Fibroblast of lung (primary cell): Measurements from ENCODE around the gene CHRM5. TPM values are rescaled to one million over a fixed set of nuclear protein-coding genes. Genes with fewer than 3 reads are reported as not detected.

ENCODE experiments used
- DNase-seq, 2 donors: peaks; one replicate each; pipeline versions ENCODE4 v3.0.0 to v3.0.0-alpha.2; 2010; ENCODE audit warnings: low read depth in 2 of 2
- H2AFZ ChIP-seq: 2 replicates; pipeline ENCODE4 v1.5.1; 2012; ENCODE audit warnings: low read length, control low read depth, inconsistent platforms
- H3K27ac ChIP-seq: 2 replicates; pipeline ENCODE4 v1.5.1; 2011; ENCODE audit warnings: low read length, control low read depth; ENCODE audit not compliant: insufficient read depth
- H3K27me3 ChIP-seq: 2 replicates; pipeline ENCODE4 v1.5.1; 2011; ENCODE audit warnings: mild to moderate bottlenecking, low read length; ENCODE audit not compliant: control insufficient read depth, insufficient read depth
- H3K36me3 ChIP-seq: 2 replicates; pipeline ENCODE4 v1.5.1; 2011; ENCODE audit warnings: low read length; ENCODE audit not compliant: control insufficient read depth, insufficient read depth
- H3K4me1 ChIP-seq: 2 replicates; pipeline ENCODE4 v1.5.1; 2011; ENCODE audit warnings: low read length; ENCODE audit not compliant: control insufficient read depth, insufficient read depth; ENCODE audit errors: extremely low read depth
- H3K4me2 ChIP-seq: 2 replicates; pipeline ENCODE4 v1.5.1; 2011; ENCODE audit warnings: low read length, control low read depth; ENCODE audit not compliant: insufficient read depth; ENCODE audit errors: extremely low read depth
- H3K4me3 ChIP-seq, 4 experiments: fragments of 200-600 bp in 1 of 4; sonication (generic) in 1 of 4; replicated peaks in 1 of 4; 2 replicates each; pipeline ENCODE4 v1.5.1; 2011 to 2016; ENCODE audit warnings: low read length in 4 of 4, low read depth in 3 of 4, mild to moderate bottlenecking in 3 of 4, control low read depth in 2 of 4, inconsistent platforms in 1 of 4, mixed read lengths in 1 of 4; ENCODE audit not compliant: insufficient read depth in 1 of 4; ENCODE audit errors: control extremely low read depth in 1 of 4
- H3K79me2 ChIP-seq: 2 replicates; pipeline ENCODE4 v1.5.1; 2012; ENCODE audit warnings: mild to moderate bottlenecking, low read length, inconsistent platforms; ENCODE audit not compliant: control insufficient read depth, insufficient read depth
- H3K9ac ChIP-seq: 2 replicates; pipeline ENCODE4 v1.5.1; 2011; ENCODE audit warnings: mild to moderate bottlenecking, low read length, control low read depth; ENCODE audit not compliant: insufficient read depth
- H3K9me3 ChIP-seq: 2 replicates; pipeline ENCODE4 v1.5.1; 2012; ENCODE audit warnings: low read depth, low read length; ENCODE audit not compliant: control insufficient read depth, insufficient read depth
- H4K20me1 ChIP-seq: 2 replicates; pipeline ENCODE4 v1.5.1; 2011; ENCODE audit warnings: low read length; ENCODE audit not compliant: control insufficient read depth, insufficient read depth; ENCODE audit errors: extremely low read depth
- EZH2 ChIP-seq: IDR thresholded peaks from 2 replicates; pipeline ENCODE4 v1.5.1; 2012; ENCODE audit warnings: low read length, control low read depth, mild to moderate bottlenecking; ENCODE audit errors: missing control alignments
- polyA plus RNA-seq, 2 donors: library from polyadenylated mRNA; depleted of rRNA in 1 of 2; stranded (reverse) in 1 of 2; unstranded in 1 of 2; fragments of >200 nt; gene quantifications; 2 replicates each; pipeline ENCODE4 v1.2.1, GENCODE V29; 2011 to 2012; ENCODE audit warnings: missing spikeins in 1 of 2
- total RNA-seq: library from RNA; depleted of rRNA; stranded (reverse); fragments of >200 nt; gene quantifications from 2 replicates; pipeline ENCODE4 v1.2.1, GENCODE V29; 2014
- TF ChIP-seq, protein P1 (sequence below), 2 donors: IDR thresholded peaks in 1 of 2; conservative IDR thresholded peaks in 1 of 2; 1 replicate in 1 of 2; 2 replicates in 1 of 2; pipeline ENCODE4 v1.5.1; 2011 to 2012; ENCODE audit warnings: low read length in 2 of 2, control low read depth in 1 of 2, inconsistent platforms in 1 of 2, low read depth in 1 of 2, mild to moderate bottlenecking in 1 of 2

The CHRM5 gene
- total and polyA plus RNA-seq, 2 donors (not counting 1 experiment from before 2014, with no cell fraction given): 0.03 TPM; not detected in 1

DNA sequence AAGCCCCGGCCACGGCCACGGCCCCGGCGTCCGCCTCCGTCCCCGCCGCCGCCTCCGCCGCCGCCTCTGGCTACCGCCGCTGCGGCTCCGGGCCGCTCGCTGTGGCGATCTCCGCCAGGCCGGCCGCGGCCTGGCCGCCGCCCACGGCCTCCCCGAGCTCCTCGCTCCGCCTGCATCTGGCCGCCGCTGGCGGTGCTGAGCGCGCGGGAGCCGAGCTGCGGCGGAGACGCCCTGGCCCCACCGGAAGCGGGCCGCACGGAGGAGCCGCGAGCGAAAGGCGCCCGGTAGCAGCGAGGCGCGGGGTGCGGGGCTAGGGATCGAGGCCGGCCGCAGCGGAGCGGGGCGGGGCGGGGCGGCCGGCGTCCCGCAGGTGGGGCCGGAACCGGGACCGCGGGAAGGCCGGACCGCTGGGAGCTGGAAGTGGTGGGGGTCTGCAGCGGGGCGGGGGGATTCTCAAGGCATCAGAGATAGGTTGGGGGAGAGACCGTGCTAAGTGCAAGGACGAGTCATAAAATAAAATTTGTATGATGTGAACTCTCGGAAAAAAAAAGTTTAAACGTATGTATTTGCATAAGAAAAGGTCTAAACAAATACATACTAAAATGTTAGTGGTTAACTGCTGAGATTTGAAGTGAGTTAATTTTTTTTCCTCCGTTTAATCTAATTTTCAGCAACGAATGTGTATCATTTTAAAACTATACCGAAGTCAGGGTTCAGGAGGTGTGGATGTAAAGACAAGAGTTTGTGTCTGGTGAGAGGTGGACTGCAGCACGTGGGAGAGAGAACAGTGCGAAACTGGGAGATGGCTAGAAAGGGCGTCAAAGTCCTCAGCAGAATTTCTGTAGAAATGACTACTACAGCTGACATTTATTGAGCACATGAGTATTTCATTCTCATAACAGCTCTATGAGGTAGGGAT is 70.8 kb downstream of the CHRM5 start, which contains the start of gene AVEN:
Gene AVEN (minus strand): TSS at position 334 of the 919 bp plus-strand sequence. CDS start 158 bp downstream, at position 176.
- no peaks in the 10 kb centered on the region for H3K27me3 ChIP-seq
- TF ChIP-seq EZH2: no peak
- TF ChIP-seq, protein P1, sequence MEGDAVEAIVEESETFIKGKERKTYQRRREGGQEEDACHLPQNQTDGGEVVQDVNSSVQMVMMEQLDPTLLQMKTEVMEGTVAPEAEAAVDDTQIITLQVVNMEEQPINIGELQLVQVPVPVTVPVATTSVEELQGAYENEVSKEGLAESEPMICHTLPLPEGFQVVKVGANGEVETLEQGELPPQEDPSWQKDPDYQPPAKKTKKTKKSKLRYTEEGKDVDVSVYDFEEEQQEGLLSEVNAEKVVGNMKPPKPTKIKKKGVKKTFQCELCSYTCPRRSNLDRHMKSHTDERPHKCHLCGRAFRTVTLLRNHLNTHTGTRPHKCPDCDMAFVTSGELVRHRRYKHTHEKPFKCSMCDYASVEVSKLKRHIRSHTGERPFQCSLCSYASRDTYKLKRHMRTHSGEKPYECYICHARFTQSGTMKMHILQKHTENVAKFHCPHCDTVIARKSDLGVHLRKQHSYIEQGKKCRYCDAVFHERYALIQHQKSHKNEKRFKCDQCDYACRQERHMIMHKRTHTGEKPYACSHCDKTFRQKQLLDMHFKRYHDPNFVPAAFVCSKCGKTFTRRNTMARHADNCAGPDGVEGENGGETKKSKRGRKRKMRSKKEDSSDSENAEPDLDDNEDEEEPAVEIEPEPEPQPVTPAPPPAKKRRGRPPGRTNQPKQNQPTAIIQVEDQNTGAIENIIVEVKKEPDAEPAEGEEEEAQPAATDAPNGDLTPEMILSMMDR (conservative IDR thresholded peaks at IDR 0.05 in 1 of 2, IDR thresholded peaks at IDR 0.05 in 1 of 2; ENCODE audit: low read depth in 1 of 2, low read length in 2 of 2): no peak
- peaks cover 5% of the 10 kb centered on the region for H3K4me1 ChIP-seq
- H3K4me2 ChIP-seq: peak within 1 kb of the TSS; percentile 97
- H3K36me3 ChIP-seq: no peaks in the 10 kb centered on the region
- H3K4me3 ChIP-seq: peak within 1 kb of the TSS; percentile 80 to 97 (median 91)
- peak within 1 kb of the TSS; percentile 85 for H3K9ac ChIP-seq
- no peaks in the 10 kb centered on the region for H3K79me2 ChIP-seq
- H3K9me3 ChIP-seq: no peaks in the 10 kb centered on the region
- H3K27ac ChIP-seq: peak within 1 kb of the TSS; percentile 84
- DNase-seq: peak; percentile 44 to 62
- H2AFZ ChIP-seq: peak within 1 kb of the TSS; percentile 93
- H4K20me1 ChIP-seq: no peaks in the 10 kb centered on the region

DNA sequence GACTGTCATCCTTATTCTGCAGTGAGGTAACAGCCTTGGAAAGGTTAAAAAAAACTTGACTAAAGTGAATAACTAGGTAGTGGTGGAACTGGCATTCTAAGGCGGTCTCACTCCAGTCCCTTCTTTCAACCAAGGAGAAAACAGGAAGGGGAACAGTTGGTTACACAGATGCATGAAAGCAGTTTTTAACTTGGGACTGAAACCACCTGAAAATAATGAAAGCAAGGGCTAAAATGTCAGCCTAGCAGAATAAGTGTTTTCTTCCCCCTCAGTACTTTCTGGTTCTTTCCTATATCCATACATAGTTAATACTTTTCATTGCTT is 71.5 kb downstream of the CHRM5 start:
- peak overlapping the region; percentile 39 for H2AFZ ChIP-seq

DNA sequence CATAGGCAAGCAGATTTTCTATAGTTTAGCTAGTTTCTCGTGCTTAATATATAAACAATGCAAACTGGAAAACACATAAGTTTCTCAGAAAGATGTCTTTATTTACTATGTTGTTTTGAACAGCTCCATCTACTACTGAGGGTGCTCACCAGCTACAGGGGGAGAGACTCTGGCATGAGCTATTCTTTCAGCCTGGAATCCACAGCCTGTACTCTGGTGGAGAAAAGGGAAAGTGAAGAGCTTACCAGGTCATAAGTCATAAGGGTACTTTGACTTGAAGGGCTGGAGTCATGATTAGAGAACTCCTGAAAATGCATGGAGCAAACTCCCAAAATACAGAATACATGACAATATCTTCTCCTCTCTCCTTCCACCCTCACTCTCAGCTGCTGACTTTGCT is 75.1 kb downstream of the CHRM5 start:
- H3K4me2 ChIP-seq: no peak overlapping the region
- H2AFZ ChIP-seq: no peak overlapping the region
- no peaks in the 10 kb centered on the region for H4K20me1 ChIP-seq
- no peak for DNase-seq
- H3K9me3 ChIP-seq: no peaks in the 10 kb centered on the region
- H3K4me3 ChIP-seq: no peak overlapping the region
- no peak for TF ChIP-seq EZH2
- TF ChIP-seq, protein P1 (conservative IDR thresholded peaks at IDR 0.05 in 1 of 2, IDR thresholded peaks at IDR 0.05 in 1 of 2; ENCODE audit: low read depth in 1 of 2, low read length in 2 of 2): no peak
- H3K27me3 ChIP-seq: no peaks in the 10 kb centered on the region
- H3K4me1 ChIP-seq: peaks cover 5% of the 10 kb centered on the region
- H3K79me2 ChIP-seq: no peaks in the 10 kb centered on the region
- no peak overlapping the region for H3K27ac ChIP-seq
- no peak overlapping the region for H3K9ac ChIP-seq
- no peaks in the 10 kb centered on the region for H3K36me3 ChIP-seq

More for the DNA sequence above, 71.5 kb downstream of the CHRM5 start:
- peak overlapping the region; percentile 97 for H3K4me2 ChIP-seq
- no peak for DNase-seq
- no peaks in the 10 kb centered on the region for H3K27me3 ChIP-seq
- no peak for TF ChIP-seq EZH2
- no peak overlapping the region for H3K9ac ChIP-seq
- H3K4me1 ChIP-seq: peaks cover 5% of the 10 kb centered on the region
- H3K27ac ChIP-seq: no peak overlapping the region
- peak overlapping the region; percentile 66 to 93 (median 82) for H3K4me3 ChIP-seq
- no peaks in the 10 kb centered on the region for H4K20me1 ChIP-seq
- no peaks in the 10 kb centered on the region for H3K79me2 ChIP-seq
- H3K36me3 ChIP-seq: no peaks in the 10 kb centered on the region
- H3K9me3 ChIP-seq: no peaks in the 10 kb centered on the region
